DND-41 (cell line): ENCODE data around the gene ST8SIA6.

Experiments
- ATAC-seq: fragments of 200-7000 bp; cut with Tn5 transposase; 3 replicates; pipeline ENCODE4 v1.9.1; 2021; ENCODE audit warnings: low read depth; ENCODE audit not compliant: insufficient read depth
- DNase-seq: peaks from one replicate; pipeline ENCODE4 v3.0.0-alpha.2; 2020
- H2AFZ ChIP-seq: 2 replicates; pipeline ENCODE4 v1.6.0; 2012; ENCODE audit warnings: low read depth, low read length
- H3K27ac ChIP-seq: 2 replicates; pipeline ENCODE4 v1.5.1; 2012; ENCODE audit warnings: low read length, inconsistent platforms
- H3K27me3 ChIP-seq: fragments of 200-600 bp; sonication (generic); 2 replicates; pipeline ENCODE4 v1.6.0; 2012; ENCODE audit warnings: low read length, mild to moderate bottlenecking, inconsistent platforms; ENCODE audit not compliant: insufficient read depth, poor library complexity
- H3K36me3 ChIP-seq: 2 replicates; pipeline ENCODE4 v1.5.1; 2012; ENCODE audit warnings: low read length, inconsistent platforms; ENCODE audit not compliant: insufficient read depth
- H3K4me1 ChIP-seq: 2 replicates; pipeline ENCODE4 v1.5.1; 2012; ENCODE audit warnings: mild to moderate bottlenecking, low read length; ENCODE audit not compliant: insufficient read depth
- H3K4me2 ChIP-seq: 2 replicates; pipeline ENCODE4 v1.6.0; 2012; ENCODE audit warnings: mild to moderate bottlenecking, moderate library complexity, low read length, inconsistent platforms; ENCODE audit not compliant: insufficient read depth
- H3K4me3 ChIP-seq, 2 experiments: fragments of 200-600 bp in 1 of 2; shearing (Covaris generic) in 1 of 2; 2 replicates each; pipeline ENCODE4 v1.5.1; 2012 to 2016; ENCODE audit warnings: inconsistent platforms in 2 of 2, low read length in 2 of 2, mild to moderate bottlenecking in 2 of 2, low read depth in 1 of 2, moderate library complexity in 1 of 2
- H3K79me2 ChIP-seq: 2 replicates; pipeline ENCODE4 v1.6.0; 2012; ENCODE audit warnings: low read length, inconsistent platforms; ENCODE audit not compliant: insufficient read depth
- H3K9ac ChIP-seq: 2 replicates; pipeline ENCODE4 v1.6.0; 2012; ENCODE audit warnings: low read depth, mild to moderate bottlenecking, inconsistent platforms, low read length, moderate library complexity
- H3K9me3 ChIP-seq: 2 replicates; pipeline ENCODE4 v1.5.1; 2012; ENCODE audit warnings: low read length, moderate library complexity, mild to moderate bottlenecking, inconsistent platforms; ENCODE audit not compliant: insufficient read depth, severe bottlenecking
- H4K20me1 ChIP-seq: 2 replicates; pipeline ENCODE4 v1.6.0; 2012; ENCODE audit warnings: low read length; ENCODE audit not compliant: insufficient read depth
- CTCF ChIP-seq: IDR thresholded peaks from 2 replicates; pipeline ENCODE4 v1.5.1; 2012; ENCODE audit warnings: borderline replicate concordance, low read length, moderate library complexity, mild to moderate bottlenecking; ENCODE audit not compliant: poor library complexity, severe bottlenecking; ENCODE audit errors: extremely low read depth
- EZH2 ChIP-seq: IDR thresholded peaks from 3 replicates; pipeline ENCODE4 v1.6.1; 2012; ENCODE audit warnings: borderline replicate concordance, low read depth, mild to moderate bottlenecking, moderate library complexity, low read length, inconsistent platforms; ENCODE audit not compliant: severe bottlenecking

Gene ST8SIA6

GRCh38 chr10:17386021-17386420 lies 68.4 kb downstream of the ST8SIA6 start:
- Histone ChIP-seq H3K27me3 (no peaks in the 10 kb centered on the region), H3K4me1 (no peaks in the 10 kb centered on the region), H3K4me3 (no peak overlapping the region), H3K9me3 (no peaks in the 10 kb centered on the region), H3K79me2 (no peaks in the 10 kb centered on the region), H3K4me2 (no peak overlapping the region), H3K36me3 (no peaks in the 10 kb centered on the region), H3K9ac (no peak overlapping the region), H4K20me1 (no peaks in the 10 kb centered on the region), H2AFZ (no peak overlapping the region), H3K27ac (no peak overlapping the region)
- ATAC-seq (no peak), DNase-seq (no peak)
- TF ChIP-seq CTCF = no peak
- no peak for TF ChIP-seq EZH2

GRCh38 chr10:17385066-17385465 lies 69.3 kb downstream of the ST8SIA6 start:
- TF ChIP-seq CTCF (no peak), EZH2 (no peak)
- Histone ChIP-seq H3K4me2 (no peak overlapping the region), H3K9me3 (no peaks in the 10 kb centered on the region), H3K27ac (no peak overlapping the region), H3K4me3 (no peak overlapping the region), H3K79me2 (no peaks in the 10 kb centered on the region), H3K36me3 (no peaks in the 10 kb centered on the region), H3K9ac (no peak overlapping the region), H3K27me3 (no peaks in the 10 kb centered on the region), H3K4me1 (no peaks in the 10 kb centered on the region), H2AFZ (no peak overlapping the region), H4K20me1 (no peaks in the 10 kb centered on the region)
- DNase-seq = no peak
- ATAC-seq = no peak

- Histone ChIP-seq H3K9ac (no peak overlapping the region), H3K4me1 (no peaks in the 10 kb centered on the region), H3K27me3 (no peaks in the 10 kb centered on the region), H3K36me3 (no peaks in the 10 kb centered on the region), H3K27ac (no peak overlapping the region), H3K4me3 (no peak overlapping the region), H3K4me2 (no peak overlapping the region), H3K9me3 (no peaks in the 10 kb centered on the region), H2AFZ (no peak overlapping the region), H3K79me2 (no peaks in the 10 kb centered on the region), H4K20me1 (no peaks in the 10 kb centered on the region)
- ATAC-seq (no peak), DNase-seq (no peak)
- TF ChIP-seq CTCF (no peak), EZH2 (no peak)
Observed at GRCh38 chr10:17383801-17384555, 70.4 kb downstream of the ST8SIA6 start.
